Omental fat pad (tissue), 4 donors: ENCODE measurements around the gene SRSF6. TPM values are rescaled to one million over a fixed set of nuclear protein-coding genes. Genes with fewer than 3 reads are reported as not detected.

Experiments
- ATAC-seq: fragments of 150-250 bp; one replicate; pipeline ENCODE4 v1.9.1; 2016; ENCODE audit warnings: mild to moderate bottlenecking, moderate library complexity; ENCODE audit not compliant: low FRiP score
- DNase-seq: peaks from one replicate; pipeline ENCODE4 v3.0.0-alpha.2; 2019; ENCODE audit warnings: low spot score
- CTCF ChIP-seq, 3 donors: fragments of 450-650 bp; IDR thresholded peaks; one replicate each; pipeline ENCODE4 v1.5.1; 2016 to 2017; ENCODE audit warnings: antibody characterized with exemption in 3 of 3, mild to moderate bottlenecking in 3 of 3, moderate library complexity in 2 of 3
- small RNA-seq: library from RNA; depleted of rRNA; stranded (forward); fragments of <200 nt; gene quantifications from one replicate; pipeline ENCODE3, GENCODE V24; 2016
- total RNA-seq, 4 donors: library from RNA; depleted of rRNA; stranded (reverse); fragments of >200 nt; gene quantifications; one replicate each; pipeline ENCODE4 v1.1.0, GENCODE V29; 2016

The SRSF6 gene
- total RNA-seq, 4 donors from 2014 or later: 64.4 to 122 (median 81.7) TPM

GRCh38 chr20:43511879-43512278 is 54.2 kb downstream of the SRSF6 start:
- no peak for DNase-seq
- no peak for ATAC-seq
- no peak for TF ChIP-seq CTCF (IDR thresholded peaks at IDR 0.05)

GRCh38 chr20:43513372-43513930 is 55.8 kb downstream of the SRSF6 start:
- TF ChIP-seq CTCF (IDR thresholded peaks at IDR 0.05): no peak
- no peak for DNase-seq
- no peak for ATAC-seq

Small RNA genes lying within 50 kb of the gene (small RNA-seq; reads per million reads assigned to genes)
- gene RF00019 (not detected), gene RNU6-1251P (not detected)

Other genes with a start within 250 kb of the SRSF6 start
- 1 to 10 TPM; 6.5 to 9.8 (median 7.4) TPM for gene L3MBTL1, start 49.8 kb downstream of the SRSF6 start, total RNA-seq
- gene SGK2, start 101.1 kb downstream of the SRSF6 start, total RNA-seq: 10 to 100 TPM in 3 of 4 donors, 1 to 10 TPM in 1; 3.6 to 15.1 (median 14.4) TPM
- 10 to 100 TPM; 16.9 to 54.7 (median 19.1) TPM for gene IFT52, start 133.0 kb downstream of the SRSF6 start, total RNA-seq
- 1 to 10 TPM in 1 of 4 donors, under 1 TPM in 1, not detected in 2; 0.19 to 2.3 TPM for gene MYBL2, start 209.2 kb downstream of the SRSF6 start, total RNA-seq